Activated naive CD4-positive, alpha-beta T cell treated with Interleukin-2 at 50 U/mL for 16 hours (primary cell): ENCODE measurements around the gene CEP41.
"Not testable (repeated sequence)": the region's sequence is repeated elsewhere in the genome, so short reads cannot be mapped to it uniquely, and the experiment has no call there.

Experiments used
- DNase-seq: peaks from one replicate; pipeline ENCODE4 v3.0.0-alpha.2; 2020

The CEP41 gene

GRCh38 chr7:130385600-130386066 is 55.2 kb downstream of the CEP41 start:
- no peak for DNase-seq

- no peak for DNase-seq
These were observed 55.8 kb downstream of the CEP41 start for GRCh38 chr7:130384841-130385599.

GRCh38 chr7:130384371-130384801 is 56.4 kb downstream of the CEP41 start:
- no peak for DNase-seq

- no peak for DNase-seq
These were observed 57.4 kb downstream of the CEP41 start for GRCh38 chr7:130383187-130383980.

GRCh38 chr7:130381468-130382312 is 59.1 kb downstream of the CEP41 start:
- no peak for DNase-seq

- DNase-seq, result no peak
These were observed 59.9 kb downstream of the CEP41 start for GRCh38 chr7:130380861-130381455.

- no peak for DNase-seq
These were observed 60.6 kb downstream of the CEP41 start, which contains the start of gene CPA1 for GRCh38 chr7:130379921-130380860. CPA1 (plus strand) TSS chr7:130380494; CDS start chr7:130380521, 27 bp downstream.

GRCh38 chr7:130379532-130379920 is 61.3 kb downstream of the CEP41 start:
- no peak for DNase-seq

- DNase-seq, result no peak
These were observed 61.8 kb downstream of the CEP41 start for GRCh38 chr7:130379019-130379418.

GRCh38 chr7:130377178-130377577 is 63.6 kb downstream of the CEP41 start:
- DNase-seq, result no peak

- DNase-seq, result not testable (repeated sequence)
These were observed 64.4 kb downstream of the CEP41 start for GRCh38 chr7:130376461-130376860.

GRCh38 chr7:130374507-130374906 is 66.3 kb downstream of the CEP41 start:
- no peak for DNase-seq

- no peak for DNase-seq
These were observed 68.2 kb downstream of the CEP41 start for GRCh38 chr7:130372402-130373165.

GRCh38 chr7:130371046-130371445 is 69.8 kb downstream of the CEP41 start:
- DNase-seq, result no peak

GRCh38 chr7:130369831-130370550 is 70.8 kb downstream of the CEP41 start:
- DNase-seq, result no peak

GRCh38 chr7:130369110-130369711 is 71.6 kb downstream of the CEP41 start:
- no peak for DNase-seq

- no peak for DNase-seq
These were observed 72.7 kb downstream of the CEP41 start for GRCh38 chr7:130367836-130368746.

GRCh38 chr7:130367088-130367755 is 73.6 kb downstream of the CEP41 start:
- no peak for DNase-seq
